ENCODE data around the gene ZFAND3.

Gene ZFAND3

GRCh38 chr6:37897818-37898515, 78.4 kb downstream of the ZFAND3 start:
- no peak for DNase-seq (ENCODE audit: low read depth)
- no peak overlapping the region for H3K4me3 ChIP-seq (ENCODE audit: low read depth, low read length)
- TF ChIP-seq, protein P1, sequence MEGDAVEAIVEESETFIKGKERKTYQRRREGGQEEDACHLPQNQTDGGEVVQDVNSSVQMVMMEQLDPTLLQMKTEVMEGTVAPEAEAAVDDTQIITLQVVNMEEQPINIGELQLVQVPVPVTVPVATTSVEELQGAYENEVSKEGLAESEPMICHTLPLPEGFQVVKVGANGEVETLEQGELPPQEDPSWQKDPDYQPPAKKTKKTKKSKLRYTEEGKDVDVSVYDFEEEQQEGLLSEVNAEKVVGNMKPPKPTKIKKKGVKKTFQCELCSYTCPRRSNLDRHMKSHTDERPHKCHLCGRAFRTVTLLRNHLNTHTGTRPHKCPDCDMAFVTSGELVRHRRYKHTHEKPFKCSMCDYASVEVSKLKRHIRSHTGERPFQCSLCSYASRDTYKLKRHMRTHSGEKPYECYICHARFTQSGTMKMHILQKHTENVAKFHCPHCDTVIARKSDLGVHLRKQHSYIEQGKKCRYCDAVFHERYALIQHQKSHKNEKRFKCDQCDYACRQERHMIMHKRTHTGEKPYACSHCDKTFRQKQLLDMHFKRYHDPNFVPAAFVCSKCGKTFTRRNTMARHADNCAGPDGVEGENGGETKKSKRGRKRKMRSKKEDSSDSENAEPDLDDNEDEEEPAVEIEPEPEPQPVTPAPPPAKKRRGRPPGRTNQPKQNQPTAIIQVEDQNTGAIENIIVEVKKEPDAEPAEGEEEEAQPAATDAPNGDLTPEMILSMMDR (conservative IDR thresholded peaks at IDR 0.05; ENCODE audit: low read depth, low read length) = no peak

DNA sequence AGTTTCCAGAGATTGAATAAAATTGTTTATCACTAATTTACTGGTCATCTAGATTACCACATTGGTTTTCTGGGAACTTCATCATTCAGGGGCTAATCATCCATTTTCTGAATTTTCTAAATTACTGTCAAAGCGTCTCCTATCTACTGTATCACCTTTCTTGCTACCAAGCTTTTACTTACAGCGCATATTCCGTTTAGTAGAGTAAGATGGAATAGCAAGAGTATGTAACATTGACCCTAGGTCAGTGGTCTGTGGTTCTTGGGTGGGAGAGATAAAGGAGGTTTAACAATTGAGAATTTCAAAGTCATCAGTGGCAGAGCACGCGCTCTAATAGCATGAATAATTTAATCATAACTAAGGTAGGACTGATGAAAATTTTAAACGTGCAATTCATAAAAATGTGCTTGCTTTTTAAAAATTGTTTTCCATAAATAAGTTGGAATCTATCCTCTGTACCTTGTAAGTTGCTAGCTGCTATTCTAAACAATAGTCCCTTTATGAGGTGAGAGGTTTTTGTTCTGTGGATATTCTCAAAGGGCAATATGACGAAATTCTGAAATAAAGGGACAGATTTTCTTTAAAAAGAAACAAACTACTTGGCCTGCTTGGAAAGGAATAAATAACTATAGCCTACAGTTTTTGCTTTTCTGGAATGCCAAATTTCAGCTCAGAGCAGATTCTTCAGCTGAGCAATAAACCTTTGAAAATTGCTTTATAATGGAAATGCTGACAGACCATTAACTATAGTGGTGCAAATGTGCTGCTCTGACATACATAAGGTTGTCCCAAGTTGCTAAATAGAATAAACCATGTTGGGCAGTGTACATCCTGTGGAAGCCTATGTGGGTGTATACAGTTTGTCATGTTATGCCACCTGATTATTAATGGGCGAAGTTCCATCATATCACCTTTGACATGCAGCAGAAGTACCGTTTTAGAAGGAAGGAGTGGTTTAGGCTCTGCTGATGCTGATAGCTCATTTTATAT, 84.1 kb downstream of the ZFAND3 start:
- DNase-seq (ENCODE audit: low read depth) = no peak
- TF ChIP-seq, protein P1 (conservative IDR thresholded peaks at IDR 0.05; ENCODE audit: low read depth, low read length) = no peak
- no peak overlapping the region for H3K4me3 ChIP-seq (ENCODE audit: low read depth, low read length)

- TF ChIP-seq, protein P1 (conservative IDR thresholded peaks at IDR 0.05; ENCODE audit: low read depth, low read length) = no peak
- DNase-seq (ENCODE audit: low read depth) = no peak
These were observed 85.1 kb downstream of the ZFAND3 start for GRCh38 chr6:37904590-37904989.

GRCh38 chr6:37906121-37906520, 86.6 kb downstream of the ZFAND3 start:
- no peak overlapping the region for H3K4me3 ChIP-seq (ENCODE audit: low read depth, low read length)
- DNase-seq (ENCODE audit: low read depth) = peak; percentile 25
- TF ChIP-seq, protein P1 (conservative IDR thresholded peaks at IDR 0.05; ENCODE audit: low read depth, low read length) = no peak

More at GRCh38 chr6:37904590-37904989, 85.1 kb downstream of the ZFAND3 start:
- H3K4me3 ChIP-seq (ENCODE audit: low read depth, low read length) = no peak overlapping the region

DNA sequence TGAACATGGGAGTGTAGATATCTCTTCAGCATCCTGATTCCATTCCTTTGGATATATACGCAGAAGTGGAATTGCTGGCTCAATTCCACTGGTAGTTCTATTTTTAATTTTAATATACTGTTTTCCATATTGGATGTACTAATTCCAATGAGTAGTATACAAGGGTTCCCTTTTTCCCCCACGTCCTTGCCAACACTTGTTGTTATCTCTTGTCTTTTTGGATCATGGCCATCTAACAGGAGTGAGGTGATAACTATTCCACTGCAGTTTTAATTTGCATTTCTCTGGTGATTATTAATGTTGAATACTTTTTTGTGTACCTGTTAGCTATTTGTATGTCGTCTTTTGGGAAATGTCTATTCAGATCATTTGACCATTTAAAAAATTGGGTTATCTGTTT, 91.5 kb downstream of the ZFAND3 start:
- H3K4me3 ChIP-seq (ENCODE audit: low read depth, low read length) = no peak overlapping the region
- TF ChIP-seq, protein P1 (conservative IDR thresholded peaks at IDR 0.05; ENCODE audit: low read depth, low read length) = no peak
- no peak for DNase-seq (ENCODE audit: low read depth)

DNA sequence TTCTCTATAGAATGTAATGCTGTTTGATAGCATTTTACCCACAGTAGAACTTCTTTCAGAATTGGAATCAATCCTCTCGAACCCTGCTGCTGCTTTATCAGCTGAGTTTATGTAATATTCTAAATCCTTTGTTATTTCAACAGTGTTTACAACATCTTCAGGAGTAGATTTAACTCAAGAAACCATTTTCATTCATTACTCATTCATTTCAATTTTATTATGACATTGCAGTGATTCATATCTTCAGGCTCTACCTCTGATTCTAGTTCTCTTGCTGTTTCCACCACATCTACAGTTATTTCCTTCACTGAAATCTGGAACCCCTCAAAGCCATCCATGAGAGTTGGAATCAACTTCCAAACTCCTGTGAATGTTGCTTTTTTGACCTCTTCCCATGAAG, 93.7 kb downstream of the ZFAND3 start:
- TF ChIP-seq, protein P1 (conservative IDR thresholded peaks at IDR 0.05; ENCODE audit: low read depth, low read length) = no peak
- no peak overlapping the region for H3K4me3 ChIP-seq (ENCODE audit: low read depth, low read length)
- peak; percentile 22 for DNase-seq (ENCODE audit: low read depth)

All from choroid plexus epithelial cell (primary cell).